Measurements from ENCODE around the gene IQCE. TPM values are rescaled to one million over a fixed set of nuclear protein-coding genes. Genes with fewer than 3 reads are reported as not detected.
"Not testable (repeated sequence)": the region's sequence is repeated elsewhere in the genome, so short reads cannot be mapped to it uniquely, and the experiment has no call there.

Gene IQCE
- total RNA-seq, 1 experiment from 2014 or later: 44.8 TPM

- no peak overlapping the region for H3K4me3 ChIP-seq (ENCODE audit: low read depth in 2 of 2, low read length in 2 of 2)
- no peaks in the 10 kb centered on the region for H3K36me3 ChIP-seq (ENCODE audit: control insufficient read depth, insufficient read depth, low read length)
- H3K27ac ChIP-seq (ENCODE audit: low read length): no peak overlapping the region
- ChIA-PET POLR2A (interaction anchor here (0.6 kb wide), 1 partner anchor 530 kb away, joined by 3 read pairs; no protein-coding TSS in a partner anchor), CTCF (no interaction called here)
- TF ChIP-seq POLR2AphosphoS5 (IDR thresholded peaks at IDR 0.05; ENCODE audit: low read depth, low read length): no peak
- no peak for TF ChIP-seq TCF7L2 (IDR thresholded peaks at IDR 0.05; ENCODE audit: low read depth, low read length)
- TF ChIP-seq, protein P1, sequence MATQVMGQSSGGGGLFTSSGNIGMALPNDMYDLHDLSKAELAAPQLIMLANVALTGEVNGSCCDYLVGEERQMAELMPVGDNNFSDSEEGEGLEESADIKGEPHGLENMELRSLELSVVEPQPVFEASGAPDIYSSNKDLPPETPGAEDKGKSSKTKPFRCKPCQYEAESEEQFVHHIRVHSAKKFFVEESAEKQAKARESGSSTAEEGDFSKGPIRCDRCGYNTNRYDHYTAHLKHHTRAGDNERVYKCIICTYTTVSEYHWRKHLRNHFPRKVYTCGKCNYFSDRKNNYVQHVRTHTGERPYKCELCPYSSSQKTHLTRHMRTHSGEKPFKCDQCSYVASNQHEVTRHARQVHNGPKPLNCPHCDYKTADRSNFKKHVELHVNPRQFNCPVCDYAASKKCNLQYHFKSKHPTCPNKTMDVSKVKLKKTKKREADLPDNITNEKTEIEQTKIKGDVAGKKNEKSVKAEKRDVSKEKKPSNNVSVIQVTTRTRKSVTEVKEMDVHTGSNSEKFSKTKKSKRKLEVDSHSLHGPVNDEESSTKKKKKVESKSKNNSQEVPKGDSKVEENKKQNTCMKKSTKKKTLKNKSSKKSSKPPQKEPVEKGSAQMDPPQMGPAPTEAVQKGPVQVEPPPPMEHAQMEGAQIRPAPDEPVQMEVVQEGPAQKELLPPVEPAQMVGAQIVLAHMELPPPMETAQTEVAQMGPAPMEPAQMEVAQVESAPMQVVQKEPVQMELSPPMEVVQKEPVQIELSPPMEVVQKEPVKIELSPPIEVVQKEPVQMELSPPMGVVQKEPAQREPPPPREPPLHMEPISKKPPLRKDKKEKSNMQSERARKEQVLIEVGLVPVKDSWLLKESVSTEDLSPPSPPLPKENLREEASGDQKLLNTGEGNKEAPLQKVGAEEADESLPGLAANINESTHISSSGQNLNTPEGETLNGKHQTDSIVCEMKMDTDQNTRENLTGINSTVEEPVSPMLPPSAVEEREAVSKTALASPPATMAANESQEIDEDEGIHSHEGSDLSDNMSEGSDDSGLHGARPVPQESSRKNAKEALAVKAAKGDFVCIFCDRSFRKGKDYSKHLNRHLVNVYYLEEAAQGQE (IDR thresholded peaks at IDR 0.05; ENCODE audit: insufficient read depth in 1 of 2, low read depth in 2 of 2, low read length in 1 of 2): no peak
- TF ChIP-seq, protein P2, sequence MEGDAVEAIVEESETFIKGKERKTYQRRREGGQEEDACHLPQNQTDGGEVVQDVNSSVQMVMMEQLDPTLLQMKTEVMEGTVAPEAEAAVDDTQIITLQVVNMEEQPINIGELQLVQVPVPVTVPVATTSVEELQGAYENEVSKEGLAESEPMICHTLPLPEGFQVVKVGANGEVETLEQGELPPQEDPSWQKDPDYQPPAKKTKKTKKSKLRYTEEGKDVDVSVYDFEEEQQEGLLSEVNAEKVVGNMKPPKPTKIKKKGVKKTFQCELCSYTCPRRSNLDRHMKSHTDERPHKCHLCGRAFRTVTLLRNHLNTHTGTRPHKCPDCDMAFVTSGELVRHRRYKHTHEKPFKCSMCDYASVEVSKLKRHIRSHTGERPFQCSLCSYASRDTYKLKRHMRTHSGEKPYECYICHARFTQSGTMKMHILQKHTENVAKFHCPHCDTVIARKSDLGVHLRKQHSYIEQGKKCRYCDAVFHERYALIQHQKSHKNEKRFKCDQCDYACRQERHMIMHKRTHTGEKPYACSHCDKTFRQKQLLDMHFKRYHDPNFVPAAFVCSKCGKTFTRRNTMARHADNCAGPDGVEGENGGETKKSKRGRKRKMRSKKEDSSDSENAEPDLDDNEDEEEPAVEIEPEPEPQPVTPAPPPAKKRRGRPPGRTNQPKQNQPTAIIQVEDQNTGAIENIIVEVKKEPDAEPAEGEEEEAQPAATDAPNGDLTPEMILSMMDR (IDR thresholded peaks at IDR 0.05): no peak
- TF ChIP-seq SIN3A (IDR thresholded peaks at IDR 0.05; ENCODE audit: borderline replicate concordance, insufficient read depth, low read depth, low read length): no peak
- intact Hi-C loops (cut with micrococcal nuclease; ENCODE audit: unreplicated experiment) (no loop called here), in situ Hi-C loops (cut with HindIII; ENCODE audit: low pct_unique_long_range_greater_than_20kb, low sequenced_read_pairs) (no loop called here)
- DNase-seq (ENCODE audit: low read depth, low spot score): no peak
- no peaks in the 10 kb centered on the region for H3K4me1 ChIP-seq (ENCODE audit: control insufficient read depth, insufficient read depth, low read length)
- no peak for ATAC-seq
- no peaks in the 10 kb centered on the region for H3K27me3 ChIP-seq (ENCODE audit: control insufficient read depth, insufficient read depth, low read length)
- BruUV-seq (replicated peaks): no TSS peak
- H3K9me3 ChIP-seq (ENCODE audit: control insufficient read depth, insufficient read depth, low read depth, low read length): no peaks in the 10 kb centered on the region
Measured at GRCh38 chr7:2589341-2589740, 30.6 kb downstream of the IQCE start.

DNA sequence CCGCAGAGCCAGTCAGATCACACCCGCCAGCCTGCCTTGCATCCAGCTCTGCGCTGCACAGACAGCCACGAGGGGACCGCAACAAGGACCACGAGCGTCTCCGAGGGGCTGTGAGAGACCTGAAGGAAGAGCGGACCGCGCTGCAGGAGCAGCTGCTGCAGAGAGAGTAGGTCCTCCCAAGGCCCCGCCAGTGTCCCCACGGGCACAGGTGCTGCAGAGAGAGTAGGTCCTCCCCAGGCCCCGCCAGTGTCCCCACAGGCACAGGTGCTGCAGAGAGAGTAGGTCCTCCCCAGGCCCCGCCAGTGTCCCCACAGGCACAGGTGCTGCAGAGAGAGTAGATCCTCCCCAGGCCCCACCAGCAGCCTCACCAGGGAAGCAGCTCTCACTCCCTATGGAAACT lies 31.2 kb downstream of the IQCE start:
- intact Hi-C loops (cut with micrococcal nuclease; ENCODE audit: unreplicated experiment); H3K27ac ChIP-seq (ENCODE audit: low read length); DNase-seq (ENCODE audit: low read depth, low spot score); H3K36me3 ChIP-seq (ENCODE audit: control insufficient read depth, insufficient read depth, low read length); H3K9me3 ChIP-seq (ENCODE audit: control insufficient read depth, insufficient read depth, low read depth, low read length); H3K27me3 ChIP-seq (ENCODE audit: control insufficient read depth, insufficient read depth, low read length); H3K4me3 ChIP-seq (ENCODE audit: low read depth in 2 of 2, low read length in 2 of 2); H3K4me1 ChIP-seq (ENCODE audit: control insufficient read depth, insufficient read depth, low read length); in situ Hi-C loops (cut with HindIII; ENCODE audit: low pct_unique_long_range_greater_than_20kb, low sequenced_read_pairs); POLR2A ChIA-PET; BruUV-seq (replicated peaks); CTCF ChIA-PET: not testable (repeated sequence)
- ATAC-seq: peak; percentile 41; the same call in 1 of the 2 replicates

GRCh38 chr7:2592375-2592865 lies 33.6 kb downstream of the IQCE start:
- ChIA-PET POLR2A (interaction anchor here (0.6 kb wide), 1 partner anchor 204 kb away, joined by 3 read pairs; no protein-coding TSS in a partner anchor), CTCF (no interaction called here)
- DNase-seq (ENCODE audit: low read depth, low spot score) (no peak), ATAC-seq (no peak)
- Histone ChIP-seq H3K27ac (ENCODE audit: low read length) (no peak overlapping the region), H3K9me3 (ENCODE audit: control insufficient read depth, insufficient read depth, low read depth, low read length) (no peaks in the 10 kb centered on the region), H3K4me1 (ENCODE audit: control insufficient read depth, insufficient read depth, low read length) (no peaks in the 10 kb centered on the region), H3K27me3 (ENCODE audit: control insufficient read depth, insufficient read depth, low read length) (no peaks in the 10 kb centered on the region), H3K4me3 (ENCODE audit: low read depth in 2 of 2, low read length in 2 of 2) (no peak overlapping the region), H3K36me3 (ENCODE audit: control insufficient read depth, insufficient read depth, low read length) (peaks cover 4% of the 10 kb centered on the region; the same call in 1 of the 2 replicates)
- BruUV-seq (replicated peaks): no TSS peak
- TF ChIP-seq, protein P1 (IDR thresholded peaks at IDR 0.05; ENCODE audit: insufficient read depth in 1 of 2, low read depth in 2 of 2, low read length in 1 of 2): no peak
- no peak for TF ChIP-seq SIN3A (IDR thresholded peaks at IDR 0.05; ENCODE audit: borderline replicate concordance, insufficient read depth, low read depth, low read length)
- no peak for TF ChIP-seq TCF7L2 (IDR thresholded peaks at IDR 0.05; ENCODE audit: low read depth, low read length)
- TF ChIP-seq, protein P2 (IDR thresholded peaks at IDR 0.05): no peak
- TF ChIP-seq POLR2AphosphoS5 (IDR thresholded peaks at IDR 0.05; ENCODE audit: low read depth, low read length): no peak
- in situ Hi-C loops (cut with HindIII; ENCODE audit: low pct_unique_long_range_greater_than_20kb, low sequenced_read_pairs): no loop called here
- intact Hi-C loops (cut with micrococcal nuclease; ENCODE audit: unreplicated experiment): no loop called here
